Activated CD4-positive, alpha-beta T cell treated with anti-CD3 and anti-CD28 coated beads, Interleukin-2, Interleukin-4, amounts not matched to agents 100 ng/mL and 50 ng/mL, durations not matched to agents 16 hours and 8 hours (primary cell): ENCODE results near the gene HACL1.
A peak's percentile ranks its signal among the peaks of the same experiment; 100 is the strongest.
"Not testable (repeated sequence)": the region's sequence is repeated elsewhere in the genome, so short reads cannot be mapped to it uniquely, and the experiment has no call there.

ENCODE experiments used
- DNase-seq: peaks from one replicate; pipeline ENCODE4 v3.0.0-alpha.2; 2020; ENCODE audit warnings: low spot score

The HACL1 gene

GRCh38 chr3:15579051-15579450 lies 22.3 kb downstream of the HACL1 start:
- DNase-seq, result no peak

DNA sequence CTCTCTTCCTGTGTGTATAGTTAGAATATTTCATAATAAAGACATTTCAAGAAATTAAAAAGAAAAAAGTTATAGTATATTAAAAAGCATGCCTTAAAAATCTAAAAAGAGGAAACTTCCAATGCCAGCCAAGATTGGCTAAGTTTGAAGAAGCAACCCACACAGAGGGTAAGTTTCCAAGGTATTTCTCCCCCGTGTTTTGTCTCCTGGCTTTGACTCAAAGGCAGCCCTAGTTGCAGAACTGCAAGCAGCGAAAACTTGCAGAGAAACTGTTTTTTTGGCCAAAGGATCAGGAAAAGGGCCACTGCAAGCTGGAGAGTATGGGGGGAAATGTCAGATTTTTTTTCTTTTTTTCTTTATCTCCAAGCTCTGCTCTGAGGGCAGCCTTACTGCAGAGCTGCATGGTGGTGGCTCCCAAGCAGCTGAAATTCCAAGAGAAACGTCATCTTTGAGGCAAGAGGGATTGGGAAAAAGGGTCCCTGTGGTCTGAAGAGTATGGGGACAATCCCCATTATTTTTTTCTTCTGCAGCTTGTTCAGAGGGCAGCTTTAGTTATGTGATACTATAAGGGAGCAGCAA lies 23.0 kb downstream of the HACL1 start:
- no peak for DNase-seq

- DNase-seq, result no peak
Observed at GRCh38 chr3:15576475-15576874, 24.9 kb downstream of the HACL1 start.

- DNase-seq, result no peak
Observed at GRCh38 chr3:15575446-15575845, 25.9 kb downstream of the HACL1 start.

GRCh38 chr3:15572138-15572537 lies 29.2 kb downstream of the HACL1 start:
- DNase-seq, result no peak

- no peak for DNase-seq
Observed at GRCh38 chr3:15563190-15563589, 38.2 kb downstream of the HACL1 start.

GRCh38 chr3:15562560-15562959 lies 38.8 kb downstream of the HACL1 start:
- DNase-seq, result no peak

GRCh38 chr3:15558581-15558980 lies 42.8 kb downstream of the HACL1 start:
- DNase-seq, result no peak

DNA sequence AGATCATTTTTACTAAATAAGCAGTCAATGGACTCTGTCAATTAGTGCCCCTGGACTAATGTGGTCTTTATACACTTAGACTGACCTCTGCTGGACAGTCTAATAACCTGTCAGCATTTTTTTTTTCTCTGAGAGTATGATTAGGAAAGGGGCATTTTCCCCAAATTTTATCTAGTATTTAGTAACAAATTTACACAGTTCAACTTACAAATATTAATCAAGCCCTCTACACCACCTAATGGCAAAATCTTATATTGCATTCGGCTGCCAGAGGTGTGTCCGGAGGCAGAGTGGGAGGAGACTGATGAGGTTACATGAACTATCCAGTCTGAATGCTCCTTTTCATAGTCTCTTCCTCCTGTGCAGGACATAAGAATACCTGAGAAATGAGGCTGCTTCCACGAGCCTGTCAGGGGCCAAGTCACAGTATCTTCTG lies 43.8 kb downstream of the HACL1 start:
- peak; percentile 74 for DNase-seq

- peak; percentile 24 for DNase-seq
Observed at GRCh38 chr3:15556512-15556911, 44.9 kb downstream of the HACL1 start.

GRCh38 chr3:15553749-15554148 lies 47.6 kb downstream of the HACL1 start:
- no peak for DNase-seq

DNA sequence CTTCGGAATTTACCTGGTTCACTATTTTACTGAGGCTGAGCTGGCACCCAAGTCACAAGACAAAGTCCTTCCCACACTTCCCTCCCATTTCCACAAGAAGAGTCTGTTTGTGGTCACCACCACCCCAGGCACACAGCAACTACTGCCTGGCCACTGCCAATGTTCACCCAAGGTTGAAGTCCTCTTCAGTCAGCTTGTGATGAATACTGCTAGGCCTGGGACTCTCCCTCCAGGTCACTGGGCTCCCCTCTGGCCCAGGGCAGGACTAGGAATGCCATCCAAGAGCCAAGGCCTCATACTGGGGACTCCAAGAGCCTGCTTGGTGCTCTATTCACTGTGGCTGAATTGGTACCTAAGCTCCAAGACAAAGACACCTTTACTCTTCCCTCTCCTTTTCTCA lies 49.5 kb downstream of the HACL1 start:
- DNase-seq, result no peak

- DNase-seq, result no peak
Observed at GRCh38 chr3:15549846-15550245, 51.5 kb downstream of the HACL1 start.

GRCh38 chr3:15542614-15543013 lies 58.8 kb downstream of the HACL1 start:
- no peak for DNase-seq

DNA sequence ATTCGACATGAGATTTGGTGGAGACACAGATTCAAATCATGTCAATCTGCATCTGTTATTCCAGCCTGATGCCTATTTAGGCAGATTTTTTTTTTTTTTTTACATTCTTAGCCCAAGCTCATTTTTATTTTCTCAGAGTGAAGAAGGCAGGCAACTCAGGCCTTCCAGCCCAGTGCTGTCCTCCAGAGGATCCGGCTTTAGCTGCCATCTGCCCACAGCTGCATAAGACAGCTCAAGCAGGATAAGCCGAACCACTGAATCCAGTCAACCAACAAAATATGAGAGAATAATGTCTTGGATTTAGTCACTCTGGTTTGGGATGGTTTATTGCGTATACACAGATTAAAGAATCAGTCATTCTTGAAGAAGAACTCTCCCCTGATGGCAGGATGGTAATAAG lies 60.0 kb downstream of the HACL1 start:
- no peak for DNase-seq

- no peak for DNase-seq
Observed at GRCh38 chr3:15539066-15539465, 62.3 kb downstream of the HACL1 start.

DNA sequence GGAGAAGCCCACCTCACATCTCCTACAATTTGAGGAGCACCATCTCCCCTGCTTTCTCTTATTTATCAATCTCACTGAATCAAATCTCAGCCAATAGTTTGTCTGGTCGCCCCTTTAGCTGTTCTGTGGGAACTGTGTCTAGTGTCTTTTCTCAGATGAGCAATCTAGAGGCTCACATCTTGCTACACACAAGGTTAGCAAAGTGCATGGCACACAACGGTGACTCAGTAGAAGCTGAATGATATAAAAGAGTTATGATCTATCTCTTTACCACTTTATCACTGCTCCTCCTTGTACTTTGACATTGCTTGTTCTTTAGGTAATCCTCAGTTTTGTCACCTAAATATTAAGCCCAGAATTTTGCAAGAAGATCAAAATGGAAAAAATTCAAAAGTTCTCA lies 63.0 kb downstream of the HACL1 start:
- no peak for DNase-seq

GRCh38 chr3:15536856-15537255 lies 64.5 kb downstream of the HACL1 start:
- peak; percentile 27 for DNase-seq

DNA sequence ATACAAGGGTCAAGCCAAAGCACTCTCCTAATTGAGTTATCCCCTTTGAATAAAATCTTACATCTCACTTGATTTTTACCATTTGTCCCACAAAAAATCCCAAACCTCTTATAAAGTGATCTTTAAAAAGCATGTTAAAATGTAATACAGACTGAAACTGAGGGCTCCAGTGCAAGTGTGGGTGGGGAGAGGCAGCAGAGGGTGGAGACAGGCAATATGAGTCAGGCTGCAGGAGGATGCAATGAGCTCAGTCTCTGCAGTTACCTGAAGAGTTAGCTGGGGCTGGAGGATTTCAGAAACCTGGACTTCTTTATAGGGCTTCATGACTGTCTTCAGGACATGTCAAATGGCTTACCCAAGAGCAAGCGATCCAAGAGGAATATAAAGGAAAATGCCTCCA lies 65.6 kb downstream of the HACL1 start:
- DNase-seq, result peak; percentile 49

DNA sequence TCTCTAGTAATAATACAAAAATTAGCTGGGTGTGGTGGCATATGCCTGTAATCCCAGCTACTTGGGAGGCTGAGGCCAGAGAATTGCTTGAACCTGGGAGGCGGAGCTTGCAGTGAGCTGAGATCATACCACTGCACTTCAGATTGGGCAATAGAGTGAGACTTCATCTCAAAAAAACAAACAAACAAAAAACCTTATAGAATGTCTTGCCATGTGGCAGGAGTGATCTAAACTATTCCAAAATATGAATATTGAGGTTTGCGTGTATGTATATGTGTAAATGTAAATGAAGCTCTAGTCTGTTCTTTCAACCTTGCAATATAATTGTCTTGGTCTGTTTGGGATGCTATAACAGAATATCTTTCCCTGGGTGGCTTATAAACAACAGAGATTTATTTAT lies 68.8 kb downstream of the HACL1 start:
- not testable (repeated sequence) for DNase-seq

DNA sequence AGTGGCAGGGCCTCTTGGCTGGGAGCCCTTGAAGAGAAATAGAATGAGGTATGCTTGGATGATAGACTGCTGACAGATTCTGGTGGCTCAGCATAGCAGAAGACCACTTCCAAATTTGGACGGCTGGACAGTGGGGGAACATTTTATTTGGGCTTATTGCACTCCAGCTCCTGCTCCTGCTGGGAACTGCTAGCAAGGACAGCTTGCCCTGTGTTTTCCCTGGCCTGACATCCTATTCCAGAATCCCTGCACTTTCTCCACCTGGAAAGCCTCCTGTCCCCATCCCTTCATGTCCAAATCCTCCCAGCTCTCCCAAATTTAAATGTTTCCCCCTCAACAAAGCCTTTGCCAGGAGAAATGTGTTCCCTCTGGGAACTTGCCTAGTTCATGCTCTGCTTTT lies 70.0 kb downstream of the HACL1 start:
- no peak for DNase-seq

GRCh38 chr3:15528854-15529537 lies 72.4 kb downstream of the HACL1 start:
- no peak for DNase-seq

DNA sequence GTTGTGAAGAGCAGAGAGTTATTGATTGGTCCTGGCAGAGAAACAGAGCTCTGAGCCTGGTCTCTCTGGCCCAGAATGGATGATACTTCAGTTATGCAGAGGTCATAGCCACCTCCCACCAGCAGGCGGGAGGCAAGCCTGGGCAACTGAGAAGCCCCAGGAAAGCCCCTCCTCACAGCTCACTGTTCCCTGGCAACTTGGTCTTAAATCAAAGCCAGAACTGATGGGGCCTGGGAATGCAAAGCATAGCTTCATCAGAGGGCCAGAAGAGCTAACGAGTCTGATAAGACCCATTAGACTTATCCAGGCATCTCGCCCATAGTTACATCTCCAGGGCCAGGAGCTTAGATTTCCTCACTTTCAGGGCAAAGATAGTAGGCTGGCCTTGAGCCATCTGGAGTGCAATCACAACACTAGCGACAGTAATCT lies 74.3 kb downstream of the HACL1 start:
- no peak for DNase-seq

DNA sequence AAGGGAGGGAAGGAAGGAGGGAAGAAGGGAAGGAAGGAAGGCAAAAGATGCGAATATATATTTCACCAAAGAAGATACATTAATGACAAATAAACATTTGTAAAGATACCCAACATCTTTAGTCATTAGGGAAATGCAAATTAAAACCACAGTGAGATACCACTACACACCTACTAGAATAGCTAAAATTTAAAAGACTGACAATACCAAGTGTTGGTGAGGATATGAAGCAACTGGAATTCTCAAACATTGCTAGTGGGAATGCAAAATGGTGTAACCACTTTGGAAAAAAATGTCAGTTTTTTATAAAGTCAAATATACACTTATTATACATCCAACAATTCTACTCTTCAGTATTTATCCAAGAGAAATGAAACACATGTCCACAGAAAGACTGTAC lies 75.6 kb downstream of the HACL1 start:
- no peak for DNase-seq
